Stimulated activated CD4-positive, alpha-beta T cell treated with anti-CD3 and anti-CD28 coated beads, Interleukin-12 subunit alpha, Interleukin-12 subunit beta, amount 100 ng/mL, for 48 hours (primary cell): ENCODE results near the gene DTNB.
"Not testable (repeated sequence)": the region's sequence is repeated elsewhere in the genome, so short reads cannot be mapped to it uniquely, and the experiment has no call there.

Experiments used
- DNase-seq, 3 donors: peaks; one replicate each; pipeline ENCODE4 v3.0.0-alpha.2; 2020; ENCODE audit warnings: low read depth in 2 of 3, low spot score in 1 of 3

The DTNB gene

DNA sequence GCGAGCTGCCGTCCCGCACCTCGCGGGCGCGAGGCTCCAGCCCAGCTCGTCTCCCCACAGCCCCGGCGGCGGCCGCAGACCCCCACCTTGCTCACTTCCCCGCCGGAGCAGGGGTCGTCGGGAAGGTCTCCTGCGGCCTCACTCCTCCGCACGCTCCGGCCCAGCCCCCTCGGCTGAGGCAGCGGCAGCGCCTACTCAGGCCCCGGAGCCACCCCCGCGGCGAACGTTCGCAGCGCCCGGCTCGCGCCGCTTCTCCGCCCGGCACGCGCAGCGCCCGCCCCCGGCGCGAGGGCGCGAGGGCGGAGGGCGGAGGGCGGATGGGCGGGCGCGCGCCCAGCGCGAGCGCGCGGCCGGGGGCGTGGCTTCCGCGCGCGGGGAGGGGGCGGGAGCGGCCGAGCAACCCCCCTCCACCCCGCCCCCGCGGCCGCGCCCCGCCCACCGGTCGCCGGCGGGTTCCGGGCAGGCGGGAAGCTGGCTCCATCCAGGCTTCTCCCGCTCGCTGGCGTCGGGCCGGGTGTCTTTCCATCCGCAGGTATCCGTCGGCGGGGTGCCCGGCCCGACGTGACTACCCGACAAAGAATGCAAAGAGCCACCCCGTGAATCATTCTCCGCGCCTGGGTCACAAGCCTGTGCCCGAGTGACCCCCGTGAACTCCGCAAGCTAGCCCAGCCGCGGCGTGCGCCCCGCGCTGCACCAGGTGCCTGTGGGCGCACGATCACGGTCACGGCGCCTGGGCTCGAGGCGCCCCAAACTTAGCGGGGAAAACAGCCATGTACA, at the start of gene DTNB:
Gene DTNB (minus strand): TSS at position 278 of the 777 bp plus-strand sequence. CDS start 20,917 bp downstream, outside the sequence.
- peak; percentile 43 to 72 (median 56) for DNase-seq

DNA sequence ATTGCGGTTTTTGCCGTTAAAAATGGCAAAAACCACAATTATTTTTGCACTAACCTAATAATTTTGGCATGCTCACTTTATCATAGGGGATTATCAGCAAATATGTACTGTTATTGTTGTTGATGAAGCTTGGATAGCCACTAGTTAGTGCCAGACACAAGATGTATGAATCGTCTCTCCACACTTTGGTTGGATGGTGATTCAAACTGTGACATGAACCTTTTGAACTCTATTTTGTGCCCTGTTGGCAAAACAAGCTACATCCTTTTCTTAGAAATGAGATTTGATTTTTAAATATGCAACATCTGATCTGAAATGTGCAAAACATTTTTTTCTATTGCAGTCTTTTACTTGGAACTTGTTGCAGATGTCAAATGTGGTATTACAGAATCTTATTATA, 48.8 kb upstream of the DTNB start:
- DNase-seq = no peak

DNA sequence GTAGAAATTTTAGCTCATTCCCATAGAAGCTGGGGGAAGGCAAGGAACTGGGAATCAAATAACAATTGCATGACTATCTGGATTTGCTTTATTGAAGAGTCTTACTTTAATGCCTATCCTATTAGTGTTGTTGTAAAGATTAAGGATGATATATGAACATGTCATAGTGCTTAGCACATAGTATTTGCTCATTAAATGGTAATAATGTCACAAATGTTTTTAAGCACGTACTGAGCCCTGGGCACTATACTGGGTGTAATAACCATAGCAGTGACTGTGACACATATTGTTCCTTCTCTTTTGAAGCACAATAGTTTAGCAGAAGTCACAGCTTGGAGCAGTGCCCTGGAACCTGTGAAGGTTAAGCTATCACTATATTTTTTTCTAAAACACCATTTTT, 47.2 kb upstream of the DTNB start:
- DNase-seq = no peak

DNA sequence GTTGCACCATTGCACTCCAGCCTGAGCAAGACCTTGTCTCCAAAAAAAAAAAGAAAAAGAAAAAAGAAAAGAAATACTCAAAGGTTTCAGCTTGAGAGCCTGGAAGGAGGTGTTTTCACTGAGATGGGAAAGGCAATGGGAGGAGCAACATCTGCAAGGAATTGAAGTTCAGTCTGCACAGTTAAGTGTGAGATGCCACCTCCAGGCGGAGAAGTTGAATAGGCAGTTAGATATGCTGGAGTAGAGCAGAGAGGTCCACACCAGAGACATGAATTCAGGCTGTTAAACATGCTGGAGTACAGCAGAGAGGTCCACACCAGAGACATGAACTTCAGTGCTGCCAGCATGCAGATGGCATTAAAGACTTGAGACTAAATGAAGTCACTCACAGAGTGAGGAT, 41.4 kb upstream of the DTNB start:
- DNase-seq = no peak

DNA sequence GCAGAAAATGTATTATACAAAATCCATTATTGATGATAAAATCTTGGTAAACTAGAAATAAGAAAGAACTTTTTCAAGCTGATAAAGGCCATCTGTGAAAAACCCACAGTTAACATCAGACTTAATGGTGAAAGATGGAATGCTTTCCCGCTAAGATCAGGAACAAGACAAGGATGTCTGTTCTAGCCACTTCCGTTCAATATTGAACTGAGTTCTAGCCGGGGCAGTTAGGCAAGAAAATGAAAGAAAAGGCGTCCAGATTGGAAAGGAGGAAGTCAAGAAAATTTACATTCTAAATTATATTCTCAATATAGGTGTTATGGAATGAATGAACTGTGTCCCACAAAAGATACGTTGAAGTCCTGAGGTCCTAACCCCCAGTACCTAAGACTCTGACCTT, 39.1 kb upstream of the DTNB start:
- no peak for DNase-seq

DNA sequence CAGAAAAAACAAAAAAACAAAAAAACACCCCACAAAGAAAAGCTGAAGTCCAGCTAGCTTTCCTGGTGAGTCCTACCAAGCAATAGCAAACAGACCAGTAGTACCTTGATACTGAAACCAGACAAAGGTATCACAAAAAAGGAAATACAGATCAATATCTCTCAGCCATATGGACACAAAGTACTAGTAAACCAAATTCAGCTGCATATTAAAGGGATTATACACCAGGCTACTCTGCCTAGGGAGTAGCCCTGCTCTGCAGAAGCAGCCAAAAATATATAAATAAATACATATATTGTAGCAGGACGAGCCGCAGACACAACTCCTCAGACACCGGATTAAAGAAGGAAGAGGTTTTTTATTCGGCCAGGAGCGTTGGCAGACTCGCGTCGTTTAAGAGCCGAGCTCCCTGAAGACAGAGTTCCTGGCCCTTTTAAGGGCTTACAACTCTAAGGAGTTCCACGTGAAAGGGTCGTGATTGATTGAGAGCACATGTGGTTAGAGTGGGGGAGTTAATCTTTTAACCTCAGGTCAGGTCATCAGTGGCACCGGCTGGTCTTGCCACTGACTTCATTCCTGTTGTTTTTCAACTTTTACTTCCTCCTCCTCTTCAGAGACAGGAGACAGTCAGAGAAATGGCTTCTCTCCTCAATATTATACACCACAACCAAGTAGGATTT, 38.4 kb upstream of the DTNB start:
- no peak for DNase-seq

DNA sequence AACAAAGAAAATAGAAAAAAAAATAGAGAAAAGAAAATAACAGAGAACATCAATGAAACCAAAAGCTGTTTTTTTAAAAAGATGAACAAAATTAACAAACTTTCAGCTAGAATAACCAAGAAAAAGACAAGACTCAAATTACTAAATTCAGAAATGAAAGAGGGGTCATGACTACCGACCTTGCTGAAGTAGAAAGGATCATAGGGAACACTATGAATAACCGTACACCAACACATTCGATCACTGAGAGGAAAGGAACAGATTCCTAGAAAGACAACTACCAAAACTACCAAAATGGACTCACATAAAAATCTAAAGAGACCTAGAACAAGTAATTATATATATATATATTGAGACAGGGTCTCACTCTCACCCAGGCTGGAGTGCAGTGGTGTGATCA, 37.4 kb upstream of the DTNB start:
- DNase-seq = no peak

DNA sequence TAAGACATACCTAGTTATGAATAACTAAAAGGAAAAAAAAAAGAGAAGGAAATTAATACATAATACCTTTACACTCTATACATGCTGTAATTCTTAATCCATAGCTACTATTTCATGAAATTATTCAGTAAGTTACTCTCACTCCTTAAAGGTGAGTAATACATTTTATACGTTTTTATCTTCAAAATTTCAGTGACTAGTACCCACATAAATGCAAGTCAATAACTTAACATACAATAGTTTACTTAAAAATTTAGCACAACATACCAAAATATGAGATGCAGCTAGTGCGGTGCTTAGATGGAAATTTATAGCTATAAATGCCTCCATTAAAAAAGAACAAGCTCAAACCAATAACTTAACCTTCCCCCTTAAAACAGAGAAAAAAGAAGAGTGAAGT, 36.0 kb upstream of the DTNB start:
- no peak for DNase-seq

DNA sequence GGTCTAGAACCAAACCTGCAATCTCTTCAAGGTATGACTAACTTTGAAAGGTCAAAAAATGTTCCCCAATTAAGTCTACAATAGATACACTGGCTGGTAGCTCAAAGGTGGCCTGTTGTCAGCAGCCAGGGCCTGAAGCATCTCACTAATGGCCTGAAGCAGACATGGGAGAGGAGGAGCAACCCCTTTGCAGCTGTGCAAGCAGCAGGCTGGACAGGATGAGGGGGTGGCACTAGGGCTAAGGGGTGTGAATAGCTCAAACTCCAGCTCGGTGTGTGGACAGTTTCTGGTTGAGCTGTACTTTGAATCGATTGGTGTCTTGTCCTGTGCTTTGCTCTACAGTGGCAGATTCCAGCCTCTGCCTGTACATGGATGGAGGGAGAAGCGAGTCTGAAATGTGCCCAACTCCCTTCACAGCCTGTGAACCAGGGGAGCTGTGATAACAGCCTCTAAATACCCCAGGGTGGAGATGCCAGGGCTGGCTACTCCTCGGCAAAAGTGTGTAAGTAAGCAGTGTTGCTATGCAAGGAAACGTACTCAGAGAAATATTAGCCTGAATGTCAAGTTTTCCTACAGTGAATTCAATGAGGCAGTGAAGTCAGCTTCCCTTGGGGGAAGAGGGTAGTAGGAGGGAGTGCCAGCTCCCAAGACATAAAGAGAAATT, 34.7 kb upstream of the DTNB start:
- no peak for DNase-seq

DNA sequence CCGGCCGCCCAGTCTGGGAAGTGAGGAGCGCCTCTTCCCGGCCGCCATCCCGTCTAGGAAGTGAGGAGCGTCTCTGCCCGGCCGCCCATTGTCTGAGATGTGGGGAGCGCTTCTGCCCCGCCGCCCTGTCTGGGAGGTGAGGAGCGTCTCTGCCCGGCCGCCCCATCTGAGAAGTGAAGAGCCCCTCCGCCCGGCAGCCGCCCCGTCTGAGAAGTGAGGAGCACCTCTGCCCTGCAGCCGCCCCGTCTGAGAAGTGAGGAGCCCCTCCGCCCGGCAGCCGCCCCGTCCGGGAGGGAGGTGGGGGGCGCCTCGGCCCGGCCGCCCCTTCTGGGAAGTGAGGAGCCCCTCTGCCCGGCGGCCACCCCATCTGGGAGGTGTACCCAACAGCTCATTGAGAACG, 32.2 kb upstream of the DTNB start:
- not testable (repeated sequence) for DNase-seq

DNA sequence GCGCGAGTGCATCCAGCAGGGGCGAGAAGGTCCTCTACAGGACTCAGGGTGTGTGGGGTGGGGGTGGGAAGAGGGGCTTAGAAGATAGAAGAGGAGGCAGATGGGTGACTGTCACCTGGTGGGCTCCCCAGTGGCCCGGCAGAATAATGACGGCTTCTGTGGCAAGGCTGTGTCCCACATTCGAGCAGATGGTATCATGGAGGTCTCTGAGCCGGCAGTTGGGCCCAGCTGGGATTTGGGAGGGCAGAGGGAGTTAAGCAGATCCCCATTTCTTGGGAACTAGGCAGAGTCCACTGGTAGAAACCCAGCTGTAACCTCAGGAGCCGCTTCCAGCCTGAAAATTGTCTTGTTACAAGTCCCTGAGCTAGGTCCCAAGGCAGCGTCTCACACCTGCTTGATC, 28.4 kb upstream of the DTNB start:
- DNase-seq = no peak

DNA sequence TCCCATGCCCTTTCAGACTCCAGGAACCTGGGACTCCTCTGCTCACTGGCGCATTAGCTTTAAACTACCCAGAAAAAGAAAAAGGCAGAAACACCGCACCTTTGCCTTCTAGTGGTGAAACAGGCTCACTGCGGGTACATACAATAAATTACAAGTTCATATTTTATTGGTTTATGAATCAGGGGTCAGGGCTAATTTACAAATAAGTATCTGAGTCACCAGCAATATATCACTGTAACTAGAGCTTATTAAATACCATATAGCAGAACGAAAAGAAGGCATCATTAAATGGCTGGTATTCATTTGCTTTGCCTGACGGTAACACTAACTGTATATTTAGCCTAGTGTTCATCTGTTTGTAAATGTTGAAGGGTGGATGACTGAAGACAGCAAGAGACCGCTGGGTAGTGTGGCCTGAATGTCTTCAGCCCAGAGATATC, 26.9 kb upstream of the DTNB start:
- peak in 2 of 3 donors; percentile 3 to 46 for DNase-seq

DNA sequence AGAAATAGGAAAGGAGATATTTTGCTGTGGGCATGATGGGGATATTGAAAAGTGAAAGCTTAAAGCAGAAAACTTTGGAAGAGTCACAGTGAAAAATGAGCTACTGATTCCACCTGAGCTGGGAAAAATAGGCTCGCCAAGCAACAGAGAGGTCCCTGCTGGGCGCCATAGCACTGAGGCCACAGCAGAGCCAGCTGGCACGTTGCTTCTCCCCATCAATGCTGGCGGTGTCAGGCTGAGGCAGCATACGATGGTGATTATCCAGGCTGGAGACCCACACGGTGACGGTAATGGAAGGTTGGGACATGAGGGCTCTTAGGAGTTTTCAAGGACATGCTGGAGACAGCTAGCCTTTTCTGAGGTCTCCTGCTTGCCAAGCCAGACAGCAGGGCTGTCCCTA, 25.8 kb upstream of the DTNB start:
- no peak for DNase-seq

DNA sequence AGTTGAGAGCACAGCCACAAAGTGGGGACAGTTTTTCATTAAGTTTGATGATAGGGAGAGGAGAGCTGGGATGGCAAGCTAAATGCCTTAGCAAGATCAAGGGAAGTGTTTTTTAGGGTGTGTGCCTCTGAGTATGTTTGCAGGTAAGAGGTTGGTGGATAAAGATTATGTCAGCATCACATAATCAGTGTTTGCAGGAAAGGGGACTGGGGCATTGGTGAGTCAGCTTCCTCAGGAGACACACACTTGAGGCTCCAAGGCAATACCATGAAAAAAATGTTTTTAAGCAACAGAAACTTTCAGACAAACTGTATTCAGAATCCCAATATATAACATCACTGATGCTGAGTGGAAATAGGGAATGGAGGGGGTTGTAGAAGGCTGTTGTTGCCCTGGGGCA, 25.4 kb upstream of the DTNB start:
- no peak for DNase-seq

DNA sequence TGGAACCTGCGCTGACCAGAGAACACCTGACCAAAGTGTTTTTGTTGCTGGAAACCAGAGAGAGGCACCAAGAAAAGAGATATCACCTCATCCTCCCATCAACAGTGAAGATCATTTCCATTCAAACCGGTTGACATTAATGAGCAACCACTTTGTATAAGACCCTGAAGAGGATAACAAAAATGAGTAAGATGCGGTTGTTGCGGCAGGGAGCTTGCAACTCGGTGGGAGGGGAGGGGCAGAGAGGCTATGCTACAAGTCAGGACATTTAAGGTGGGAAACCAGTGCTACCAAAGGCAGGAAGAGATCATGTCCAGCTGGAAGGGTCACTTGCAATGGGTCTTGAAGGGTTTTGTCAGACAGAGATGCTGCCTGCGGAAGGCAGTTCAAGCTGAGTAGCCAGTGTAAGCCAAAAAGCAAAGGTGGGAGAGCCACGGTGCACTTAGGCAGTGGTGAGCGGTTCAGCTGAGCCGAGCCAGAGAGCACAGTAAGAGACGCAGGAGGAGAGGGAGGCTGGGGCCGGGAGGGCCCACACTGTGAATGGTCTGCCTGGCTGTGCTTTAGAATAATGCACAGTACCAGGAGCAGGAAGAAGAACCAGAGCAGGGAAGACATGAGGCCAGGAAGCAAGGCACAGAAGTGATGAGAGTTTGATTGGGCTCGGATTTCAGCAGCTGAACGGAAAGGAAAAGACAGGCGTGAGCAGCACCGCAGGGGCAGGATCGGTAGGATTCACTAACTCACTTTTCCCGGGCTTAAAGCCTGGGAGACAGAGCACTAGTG, 24.4 kb upstream of the DTNB start:
- no peak for DNase-seq

DNA sequence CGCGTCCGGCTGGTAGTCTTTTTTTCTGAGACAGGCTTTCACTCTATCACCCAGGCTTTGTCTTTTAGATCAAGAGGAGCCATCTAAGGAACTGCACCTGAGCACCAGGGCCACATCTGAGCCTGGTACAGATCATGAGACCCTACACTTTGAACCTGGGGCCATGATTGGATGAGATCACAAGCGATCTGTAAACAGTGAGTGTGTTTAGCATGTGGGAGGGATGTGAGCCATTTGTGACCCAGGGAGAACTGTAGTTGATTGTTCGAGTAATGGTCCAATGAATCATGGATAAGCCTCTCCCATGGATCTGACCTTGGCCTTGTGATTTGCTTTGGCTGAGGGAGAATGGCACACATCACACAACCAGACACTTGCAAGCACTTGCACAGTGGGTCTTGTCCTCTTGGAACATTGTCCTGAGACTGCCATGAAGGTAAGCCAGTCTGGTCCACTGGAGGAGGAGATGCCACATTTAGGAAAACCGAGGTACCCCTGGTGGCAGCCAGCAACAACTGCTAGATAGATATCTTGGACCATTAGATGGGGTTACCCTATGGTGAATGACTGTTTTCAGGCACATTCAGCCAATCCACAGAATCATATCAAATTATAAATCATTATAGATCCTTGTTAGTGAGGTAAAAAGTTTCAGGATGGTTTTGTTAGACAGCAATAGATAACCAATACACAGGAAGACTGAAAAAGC, 19.5 kb upstream of the DTNB start:
- DNase-seq = no peak

DNA sequence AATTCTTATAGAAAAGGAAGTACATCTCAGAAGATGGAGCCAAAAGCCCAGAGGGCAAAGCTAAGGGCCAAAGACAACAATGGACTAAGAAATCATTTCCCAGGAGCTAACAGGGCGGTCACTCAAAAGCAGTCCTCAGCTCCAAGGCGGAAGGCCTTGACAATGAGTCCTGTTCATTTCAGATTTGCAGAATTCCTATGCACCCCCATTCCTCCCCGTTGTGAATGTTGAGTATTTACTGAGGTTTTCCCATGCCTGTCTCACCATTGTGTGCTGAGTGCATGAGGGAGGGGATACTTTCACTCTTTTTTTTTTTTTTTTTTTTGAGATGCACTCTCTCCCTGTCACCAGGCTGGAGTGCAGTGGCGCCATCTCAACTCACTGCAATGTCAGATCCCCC, 18.8 kb upstream of the DTNB start:
- DNase-seq = no peak

DNA sequence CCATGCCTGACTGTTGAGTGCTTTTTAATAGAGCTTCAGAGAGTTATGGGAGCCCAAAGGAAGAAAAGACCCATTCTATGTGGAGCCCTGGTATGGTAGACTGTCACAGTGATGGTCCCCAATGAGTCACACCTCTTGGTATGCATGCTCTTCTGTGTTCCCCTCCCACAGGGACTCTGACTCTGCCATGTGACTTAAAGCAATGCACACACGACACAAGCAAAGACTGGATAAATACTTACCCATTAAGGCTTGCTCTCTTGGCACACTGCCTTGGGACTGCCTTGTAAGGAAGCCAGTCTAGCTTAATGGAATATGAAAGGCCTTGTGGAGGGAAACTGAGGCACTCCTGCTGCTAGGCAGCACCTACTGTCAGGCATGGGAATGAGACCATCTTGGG, 16.7 kb upstream of the DTNB start:
- no peak for DNase-seq

DNA sequence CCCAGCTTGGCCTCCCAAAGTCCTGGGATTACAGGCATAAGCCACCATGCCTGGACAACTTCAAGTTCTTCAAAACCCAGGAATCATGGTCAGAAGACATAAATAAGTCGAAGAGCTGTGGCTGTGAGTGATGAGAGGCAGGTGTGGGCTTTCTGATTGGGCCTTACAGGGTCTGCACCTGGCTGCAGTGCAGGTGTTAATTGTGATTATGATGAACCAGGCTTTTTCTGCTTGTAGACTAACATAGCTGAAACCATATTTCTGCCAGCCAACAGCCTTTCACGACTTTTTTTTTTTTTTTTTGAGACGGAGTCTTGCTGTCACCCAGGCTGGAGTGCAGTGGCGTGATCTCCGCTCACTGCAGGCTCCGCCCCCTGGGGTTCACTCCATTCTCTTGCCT, 14.9 kb upstream of the DTNB start:
- DNase-seq = no peak

DNA sequence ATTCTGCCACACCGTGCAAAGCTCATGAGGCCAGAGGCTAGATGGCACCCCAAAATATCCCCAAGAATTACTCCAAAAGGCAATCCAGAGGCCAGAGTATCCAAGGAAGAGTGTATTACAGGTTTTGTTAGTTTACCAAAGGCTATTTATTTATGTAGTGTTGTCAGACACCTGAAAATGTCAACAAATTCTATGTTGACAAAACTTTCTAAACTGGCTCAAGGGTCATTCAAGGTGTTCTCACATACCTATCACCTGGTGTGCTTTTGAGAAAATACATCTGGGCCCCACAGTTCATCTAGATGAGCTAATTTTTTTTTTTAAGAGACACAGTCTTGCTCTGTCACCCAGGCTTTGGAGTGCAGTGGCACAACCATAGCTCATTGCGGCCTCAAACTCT, 12.4 kb upstream of the DTNB start:
- no peak for DNase-seq
